HFF-Myc (cell line): ENCODE measurements around the gene MIPOL1.

Source experiments
- DNase-seq: peaks from one replicate; pipeline ENCODE4 v3.0.0-alpha.2; 2011; ENCODE audit warnings: low read depth; ENCODE audit errors: extremely low read depth
- H3K4me3 ChIP-seq: replicated peaks from 2 replicates; pipeline ENCODE4 v1.5.1; 2011; ENCODE audit warnings: low read depth, mild to moderate bottlenecking, control low read depth, low read length
- CTCF ChIP-seq: IDR thresholded peaks from 2 replicates; pipeline ENCODE4 v1.5.1; 2012; ENCODE audit warnings: mild to moderate bottlenecking, low read depth, low read length, control low read depth; ENCODE audit errors: missing control alignments

The MIPOL1 gene

GRCh38 chr14:37580146-37580545 lies 382.4 kb downstream of the MIPOL1 start:
- DNase-seq = no peak
- TF ChIP-seq CTCF = no peak
- H3K4me3 ChIP-seq = no peak overlapping the region

GRCh38 chr14:37583358-37584210 lies 385.8 kb downstream of the MIPOL1 start:
- TF ChIP-seq CTCF = no peak
- DNase-seq = no peak
- peak overlapping the region; percentile 30 for H3K4me3 ChIP-seq

DNA sequence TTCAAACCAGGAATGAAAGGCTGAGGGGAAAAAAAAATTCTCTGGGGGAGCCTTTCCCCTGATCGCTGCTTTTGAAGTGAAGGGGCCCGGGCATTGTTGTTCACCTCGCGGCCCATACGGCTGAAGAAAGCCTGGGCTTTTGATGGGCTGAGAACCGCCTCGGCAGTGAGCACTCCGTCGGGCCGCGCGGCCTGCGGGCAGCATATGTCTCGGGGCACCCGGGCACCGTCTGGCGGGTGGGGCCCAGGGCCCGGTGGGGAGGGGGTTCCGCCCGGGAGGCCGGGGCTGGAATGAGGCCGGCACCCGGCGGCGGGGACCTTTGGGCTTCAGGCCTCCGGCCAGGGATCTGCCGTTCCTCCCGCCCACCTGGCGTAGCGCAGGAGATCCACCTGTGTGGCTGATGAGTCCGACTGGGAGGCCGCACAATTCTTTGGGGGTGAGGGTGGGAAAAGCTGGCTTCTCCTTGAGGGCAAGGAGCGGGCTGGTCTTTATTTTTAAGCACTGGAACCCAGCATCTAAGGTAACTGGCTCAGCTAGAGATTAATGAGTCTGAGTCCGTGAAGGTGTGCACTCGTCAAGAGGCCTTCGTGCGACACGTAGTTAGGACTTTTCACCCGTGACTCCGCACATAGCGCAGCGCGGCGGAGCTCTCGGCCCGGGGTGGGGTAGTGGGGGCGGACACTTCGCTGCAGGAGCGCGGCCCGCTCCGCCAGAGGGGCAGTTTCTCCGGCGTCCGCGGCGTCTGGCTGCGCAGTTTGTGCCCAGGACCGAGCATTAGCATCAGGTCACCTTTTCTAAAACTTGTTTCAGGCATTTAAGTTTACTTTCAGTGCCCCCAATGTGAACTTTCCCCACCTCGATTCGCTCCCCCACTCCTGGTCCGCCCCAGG lies 386.7 kb downstream of the MIPOL1 start:
- H3K4me3 ChIP-seq = 0 out of 2 replicates have a peak overlapping the region, but pooled peaks have one; percentile 30
- TF ChIP-seq CTCF = no peak
- no peak for DNase-seq

GRCh38 chr14:37585101-37585511 lies 387.4 kb downstream of the MIPOL1 start:
- H3K4me3 ChIP-seq = no peak overlapping the region

GRCh38 chr14:37585971-37586796 lies 388.4 kb downstream of the MIPOL1 start:
- no peak for DNase-seq
- TF ChIP-seq CTCF = no peak
- H3K4me3 ChIP-seq = no peak overlapping the region

More at GRCh38 chr14:37585101-37585511, 387.4 kb downstream of the MIPOL1 start:
- TF ChIP-seq CTCF = no peak
- no peak for DNase-seq

- TF ChIP-seq CTCF = no peak
- H3K4me3 ChIP-seq = no peak overlapping the region
- DNase-seq = no peak
Measured at GRCh38 chr14:37586797-37587130, 389.0 kb downstream of the MIPOL1 start.
